ENCODE data around the gene PNN.
"Not testable (repeated sequence)": the region's sequence is repeated elsewhere in the genome, so short reads cannot be mapped to it uniquely, and the experiment has no call there.

Gene PNN

DNA sequence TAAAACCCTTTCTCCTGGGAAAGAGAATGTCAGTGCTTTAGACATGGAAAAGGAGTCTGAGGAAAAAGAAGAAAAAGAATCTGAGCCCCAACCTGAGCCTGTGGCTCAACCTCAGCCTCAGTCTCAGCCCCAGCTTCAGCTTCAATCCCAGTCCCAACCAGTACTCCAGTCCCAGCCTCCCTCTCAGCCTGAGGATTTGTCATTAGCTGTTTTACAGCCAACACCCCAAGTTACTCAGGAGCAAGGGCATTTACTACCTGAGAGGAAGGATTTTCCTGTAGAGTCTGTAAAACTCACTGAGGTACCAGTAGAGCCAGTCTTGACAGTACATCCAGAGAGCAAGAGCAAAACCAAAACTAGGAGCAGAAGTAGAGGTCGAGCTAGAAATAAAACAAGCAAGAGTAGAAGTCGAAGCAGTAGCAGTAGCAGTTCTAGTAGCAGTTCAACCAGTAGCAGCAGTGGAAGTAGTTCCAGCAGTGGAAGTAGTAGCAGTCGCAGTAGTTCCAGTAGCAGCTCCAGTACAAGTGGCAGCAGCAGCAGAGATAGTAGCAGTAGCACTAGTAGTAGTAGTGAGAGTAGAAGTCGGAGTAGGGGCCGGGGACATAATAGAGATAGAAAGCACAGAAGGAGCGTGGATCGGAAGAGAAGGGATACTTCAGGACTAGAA lies 6.1 kb downstream of the PNN start:
- DNase-seq, result no peak

DNA sequence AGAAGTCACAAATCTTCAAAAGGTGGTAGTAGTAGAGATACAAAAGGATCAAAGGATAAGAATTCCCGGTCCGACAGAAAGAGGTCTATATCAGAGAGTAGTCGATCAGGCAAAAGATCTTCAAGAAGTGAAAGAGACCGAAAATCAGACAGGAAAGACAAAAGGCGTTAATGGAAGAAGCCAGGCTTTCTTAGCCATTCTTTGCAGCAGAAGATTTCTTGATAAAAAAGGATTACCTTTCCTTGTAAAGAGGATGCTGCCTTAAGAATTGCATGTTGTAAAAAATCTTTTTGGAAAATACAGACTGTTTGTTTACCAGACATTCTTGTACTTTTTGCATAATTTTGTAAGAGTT lies 6.6 kb downstream of the PNN start:
- DNase-seq, result no peak

GRCh38 chr14:39182770-39183684 lies 8.0 kb downstream of the PNN start:
- DNase-seq, result no peak

- not testable (repeated sequence) for DNase-seq
These were observed 8.6 kb downstream of the PNN start for GRCh38 chr14:39183685-39184003.

- DNase-seq, result no peak
These were observed 9.7 kb downstream of the PNN start for GRCh38 chr14:39184628-39185255.

- DNase-seq, result no peak
These were observed 10.4 kb downstream of the PNN start for GRCh38 chr14:39185256-39186049.

DNA sequence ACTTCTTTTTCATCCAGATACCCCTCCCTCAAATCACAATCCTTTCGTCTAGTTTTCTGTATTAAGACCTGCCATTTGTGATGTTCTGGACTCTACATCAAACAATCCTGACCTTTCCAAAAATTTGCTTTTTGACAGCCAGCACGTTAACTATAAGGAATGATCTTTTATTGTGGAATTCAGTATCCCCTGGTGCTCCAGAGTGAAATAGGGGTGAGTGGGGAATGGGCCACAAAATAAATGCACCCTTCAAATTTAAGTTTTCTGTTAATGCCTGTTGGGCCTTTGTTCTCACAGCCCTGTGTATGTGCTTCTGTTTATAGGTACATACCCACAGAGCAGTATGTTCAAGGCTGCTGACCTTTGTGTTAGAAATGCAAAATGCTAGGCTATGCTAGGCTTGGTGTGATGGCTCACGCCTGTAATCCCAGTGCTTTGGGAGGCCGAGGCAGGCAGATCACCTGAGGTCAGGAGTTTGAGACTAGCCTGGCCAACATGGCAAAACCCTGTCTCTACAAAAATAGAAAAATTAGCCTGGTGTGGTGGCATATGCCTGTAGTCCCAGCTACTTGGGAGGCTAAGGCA lies 12.0 kb downstream of the PNN start:
- DNase-seq, result no peak

DNA sequence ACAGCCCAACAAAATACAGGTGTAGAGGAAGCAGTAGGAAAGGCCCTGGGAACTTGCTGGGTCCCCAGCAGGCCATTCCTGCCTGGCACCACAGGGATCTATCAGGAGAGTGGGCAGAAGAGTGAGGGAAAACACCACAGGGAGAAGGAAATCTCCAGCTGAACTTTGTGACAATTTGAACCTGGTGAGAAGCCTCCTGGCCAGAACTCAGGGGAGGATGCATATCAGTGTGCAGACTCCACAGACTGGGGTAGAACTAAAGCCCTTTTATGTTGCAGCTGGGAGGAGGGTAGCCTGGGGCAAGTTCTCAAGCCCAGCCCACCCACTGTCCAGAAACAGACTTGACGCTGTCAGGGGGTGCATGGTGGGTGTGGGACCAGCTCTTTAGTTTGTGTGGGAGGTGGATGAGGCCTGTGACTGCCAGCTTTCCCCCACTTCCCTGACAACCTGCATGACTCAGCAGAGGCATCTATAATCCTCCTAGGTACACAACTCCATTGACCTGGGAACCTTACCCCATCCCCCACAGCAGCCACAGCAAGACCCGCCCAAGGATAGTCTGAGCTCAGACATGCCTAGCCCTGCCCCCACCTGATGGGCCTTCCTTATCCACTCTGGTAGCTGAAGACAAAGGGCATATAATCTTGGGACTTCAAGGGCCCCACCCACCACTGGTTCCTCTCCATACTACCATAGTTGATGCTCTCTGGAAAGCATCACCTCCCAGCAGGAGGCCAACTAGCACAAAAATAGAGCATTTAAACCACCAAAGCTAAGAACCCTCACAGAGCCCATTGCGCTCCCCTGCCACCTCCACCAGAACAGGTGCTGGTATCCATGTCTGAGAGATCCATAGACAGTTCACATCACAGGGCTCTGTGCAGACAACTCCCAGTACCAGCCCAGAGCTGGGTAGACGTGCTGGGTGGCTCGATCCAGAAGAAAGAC lies 28.9 kb downstream of the PNN start:
- DNase-seq, result no peak

GRCh38 chr14:39207430-39207829 lies 32.4 kb downstream of the PNN start:
- DNase-seq, result not testable (repeated sequence)

DNA sequence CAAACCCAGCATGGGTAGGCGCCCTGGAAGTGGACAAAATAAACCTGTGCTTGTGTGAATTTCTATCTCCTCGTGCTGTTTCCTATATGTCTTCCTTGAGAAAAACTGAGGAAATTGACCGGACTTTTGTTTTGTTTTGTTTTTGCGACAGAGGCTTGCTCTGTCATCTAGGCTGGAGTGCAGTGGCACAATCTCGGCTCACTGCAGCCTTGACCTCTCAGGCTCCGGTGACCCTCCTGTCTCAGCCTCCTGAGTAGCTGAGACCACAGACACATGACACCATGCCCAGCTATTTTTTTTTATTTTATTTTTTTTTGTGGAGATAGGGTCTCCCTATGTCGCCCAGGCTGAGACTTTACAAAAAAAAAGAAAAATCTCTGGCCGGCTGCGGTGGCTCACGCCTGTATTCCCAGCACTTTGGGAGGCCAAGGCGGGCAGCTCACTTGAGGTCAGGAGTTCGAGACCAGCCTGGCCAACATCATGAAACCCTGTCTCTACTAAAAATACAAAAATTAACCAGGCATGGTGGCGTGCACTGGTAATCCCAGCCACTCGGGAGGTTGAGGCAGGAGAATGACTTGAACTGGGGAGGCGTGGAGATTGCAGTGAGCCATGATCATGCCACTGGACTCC lies 36.2 kb downstream of the PNN start:
- DNase-seq, result no peak

DNA sequence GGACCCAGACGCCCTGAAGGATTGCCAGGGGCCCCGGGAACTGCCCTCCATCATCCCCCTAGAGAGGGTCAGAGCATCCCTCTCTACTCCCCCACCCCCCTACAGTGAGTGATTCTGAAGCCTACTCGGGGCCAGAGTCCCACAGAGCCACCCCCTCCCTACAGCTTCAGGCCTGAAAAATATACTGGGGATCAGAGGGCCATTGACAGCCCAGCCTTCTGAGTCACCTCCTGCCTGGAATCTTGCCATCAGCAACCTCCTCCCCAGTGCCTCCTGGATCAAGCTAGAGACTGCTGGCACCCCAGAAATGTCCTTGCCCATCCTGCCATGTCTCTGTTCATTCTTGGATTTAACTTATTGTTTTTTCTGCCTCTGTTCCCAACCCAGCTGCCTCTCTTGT lies 37.0 kb downstream of the PNN start:
- no peak for DNase-seq

GRCh38 chr14:39212693-39213092 lies 37.6 kb downstream of the PNN start:
- DNase-seq, result no peak

DNA sequence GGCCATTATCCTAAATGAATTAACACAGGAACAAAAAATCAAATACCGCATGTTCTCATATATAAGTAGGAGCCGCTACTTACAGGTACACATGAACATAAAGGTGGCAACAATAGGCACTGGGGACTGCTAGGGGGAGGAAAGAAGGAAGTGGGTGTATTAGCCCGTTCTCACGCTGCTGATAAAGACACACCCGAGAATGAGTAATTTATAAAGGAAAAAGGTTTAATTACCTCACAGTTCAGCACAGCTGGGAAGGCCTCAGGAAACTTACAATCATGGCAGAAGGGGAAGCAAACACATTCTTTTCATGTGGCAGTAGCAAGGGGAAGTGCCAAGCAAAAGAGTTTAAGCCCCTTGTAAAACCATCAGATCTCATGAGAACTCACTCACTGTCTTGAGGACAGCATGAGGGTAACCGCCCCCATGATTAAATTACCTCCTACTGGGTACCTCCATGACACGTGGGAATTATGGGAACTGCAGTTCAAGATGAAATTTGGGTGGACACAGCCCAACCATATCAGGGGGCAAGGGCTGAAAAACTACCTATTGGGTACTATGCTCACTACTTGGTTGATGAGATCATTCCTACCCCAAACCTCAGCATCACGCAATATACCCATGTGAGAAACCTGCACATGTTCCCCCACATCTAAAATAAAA lies 42.3 kb downstream of the PNN start:
- DNase-seq, result no peak

GRCh38 chr14:39218171-39218769 lies 43.2 kb downstream of the PNN start:
- no peak for DNase-seq

- DNase-seq, result no peak
These were observed 44.0 kb downstream of the PNN start for GRCh38 chr14:39219075-39219499.

DNA sequence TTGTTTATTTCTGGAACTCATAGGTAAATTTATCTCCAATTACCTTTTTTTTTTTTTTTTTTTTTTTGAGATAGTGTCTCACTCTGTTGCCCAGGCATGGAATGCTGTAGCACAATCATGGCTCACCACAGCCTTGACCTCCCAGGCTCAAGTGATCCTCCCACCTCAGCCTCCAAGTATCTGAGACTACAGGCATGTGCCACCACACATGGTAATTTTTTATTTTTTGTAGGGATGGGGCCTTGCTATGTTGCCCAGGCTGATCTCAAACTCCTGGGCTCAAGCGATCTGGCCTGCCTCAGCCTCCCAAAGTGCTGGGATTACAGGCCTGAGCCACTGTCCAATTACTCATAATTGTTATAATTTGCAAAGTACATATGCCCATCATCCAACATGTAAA lies 45.4 kb downstream of the PNN start:
- not testable (repeated sequence) for DNase-seq

DNA sequence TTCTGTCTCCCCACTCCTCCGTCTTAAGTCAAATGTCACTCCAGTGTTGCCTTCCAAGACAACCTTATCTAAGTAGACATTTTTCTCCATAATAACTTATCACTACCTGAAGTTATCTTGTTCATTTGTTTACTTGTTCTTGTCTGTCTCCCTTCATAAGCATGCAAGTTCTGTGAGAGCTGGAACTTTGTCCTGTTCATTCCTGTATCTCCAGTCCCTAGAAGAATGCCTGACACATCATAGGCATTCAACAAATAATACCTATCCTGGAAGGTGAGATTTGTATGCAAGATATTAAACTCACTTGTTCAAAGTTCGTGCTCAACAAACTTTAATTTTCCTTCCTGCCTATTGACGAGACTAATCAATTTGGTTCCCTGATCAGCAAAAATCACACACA lies 53.0 kb downstream of the PNN start:
- DNase-seq, result no peak

DNA sequence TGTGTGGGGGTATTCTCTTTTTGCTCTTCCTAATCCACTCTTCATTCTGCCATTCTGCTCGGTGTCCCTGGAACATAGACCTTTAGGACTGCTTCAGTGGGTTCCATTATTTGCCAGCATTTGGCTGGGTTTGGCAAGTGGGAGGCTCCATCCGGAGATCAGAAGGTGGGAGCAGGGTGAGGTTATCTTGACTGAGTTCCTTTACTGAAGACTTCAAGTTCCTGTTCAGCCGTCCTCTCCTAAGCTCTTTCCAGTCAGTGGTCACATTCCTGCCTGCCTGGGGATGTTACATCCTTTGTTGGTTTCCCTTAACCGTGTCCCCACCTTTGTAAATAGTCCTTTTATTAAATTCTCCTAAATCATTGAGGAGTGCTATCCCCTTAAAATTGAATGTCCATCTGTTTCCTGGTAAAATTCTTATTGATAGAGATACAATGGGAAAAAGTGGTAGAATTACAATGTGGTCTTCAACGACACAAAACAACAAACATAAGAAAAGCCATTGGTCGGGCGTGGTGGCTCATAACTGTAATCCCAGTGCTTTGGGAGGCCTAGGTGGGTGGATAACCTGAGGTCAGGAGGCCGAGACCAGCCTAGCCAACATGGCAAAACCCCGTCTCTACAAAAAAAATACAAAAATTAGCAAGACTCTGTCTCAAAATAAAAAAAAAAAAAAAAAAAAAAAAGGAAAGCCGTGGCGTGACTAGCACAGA lies 53.6 kb downstream of the PNN start:
- no peak for DNase-seq

- no peak for DNase-seq
These were observed 54.1 kb downstream of the PNN start for GRCh38 chr14:39229222-39229543.

Measured in cortex of kidney (tissue), 1 donor.